K562 (cell line): Measurements from ENCODE around the gene DOK7.

Experiments used
- ATF7 ChIP-seq: fragments of 450-650 bp; IDR thresholded peaks from 2 replicates; pipeline ENCODE4 v1.7.1; 2014; ENCODE audit warnings: mild to moderate bottlenecking, moderate library complexity
- CTCF ChIP-seq, 3 experiments: IDR thresholded peaks in 2 of 3; conservative IDR thresholded peaks in 1 of 3; 2 replicates each; pipeline ENCODE4 v1.5.1; 2011 to 2012; ENCODE audit warnings: low read length in 3 of 3, mild to moderate bottlenecking in 3 of 3, control low read depth in 2 of 3, improper control_type of control experiment in 1 of 3, inconsistent platforms in 1 of 3, low read depth in 1 of 3, mixed read lengths in 1 of 3, moderate library complexity in 1 of 3; ENCODE audit not compliant: insufficient read depth in 2 of 3
- FOXM1 ChIP-seq, 2 experiments: fragments of 450-650 bp in 1 of 2; sonication (generic) in 1 of 2; formaldehyde crosslinking in 1 of 2; IDR thresholded peaks; 2 replicates each; pipeline versions ENCODE4 v1.6.1 to v1.9.0; 2017 to 2022; ENCODE audit warnings: low read depth in 2 of 2, mild to moderate bottlenecking in 2 of 2, missing genetic modification reagents in 1 of 2, moderate library complexity in 1 of 2
- JUND ChIP-seq, 2 experiments: IDR thresholded peaks; 2 replicates in 1 of 2; 3 replicates in 1 of 2; pipeline ENCODE4 v1.6.1; 2011; ENCODE audit warnings: borderline replicate concordance in 2 of 2, low read depth in 2 of 2, low read length in 2 of 2, improper control_type of control experiment in 1 of 2, missing biosample characterization in 1 of 2, missing genetic modification characterization in 1 of 2, missing genetic modification reagents in 1 of 2
- SP1 ChIP-seq: sonication (generic); formaldehyde crosslinking; IDR thresholded peaks from 2 replicates; pipeline ENCODE4 v1.8.1; 2022; ENCODE audit warnings: mild to moderate bottlenecking, missing genetic modification reagents
- TCFL5 ChIP-seq: fragments of 250-450 bp; sonication (Bioruptor Pico); conservative IDR thresholded peaks from 2 replicates; pipeline ENCODE4 v1.6.1; 2021; ENCODE audit warnings: mild to moderate bottlenecking, moderate library complexity, matching md5 sums
- TSC22D4 ChIP-seq: fragments of 450-650 bp; IDR thresholded peaks from 2 replicates; pipeline ENCODE4 v1.6.1; 2016; ENCODE audit warnings: missing genetic modification characterization, missing biosample characterization, control low read depth
- XRCC3 ChIP-seq: fragments of 450-650 bp; IDR thresholded peaks from 2 replicates; pipeline ENCODE4 v1.6.1; 2017; ENCODE audit warnings: mild to moderate bottlenecking, moderate library complexity

GRCh38 chr4:3469386-3470243 lies 6.5 kb downstream of the DOK7 start:
- TF ChIP-seq CTCF (IDR thresholded peaks at IDR 0.05 in 2 of 3, conservative IDR thresholded peaks at IDR 0.05 in 1 of 3; ENCODE audit: insufficient read depth in 2 of 3, low read depth in 1 of 3, low read length in 3 of 3) (no peak), FOXM1 (IDR thresholded peaks at IDR 0.05; ENCODE audit: low read depth) (no peak), FOXM1 (CRISPR knock-in tag; IDR thresholded peaks at IDR 0.05; ENCODE audit: low read depth) (no peak), SP1 (CRISPR knock-in tag) (no peak), TCFL5 (CRISPR knock-in tag) (no peak), ATF7 (no peak), TSC22D4 (tag) (no peak), XRCC3 (no peak), JUND (IDR thresholded peaks at IDR 0.05; ENCODE audit: borderline replicate concordance, low read depth, low read length) (no peak), JUND (tag; IDR thresholded peaks at IDR 0.05; ENCODE audit: borderline replicate concordance, low read depth, low read length) (no peak)
